HL-60/S4 treated with phorbol 12-myristate 13-acetate at 8.2 ng/mL for 4 days and 3 days (cell line): ENCODE data around the gene XIRP2.
"Not testable (repeated sequence)": the region's sequence is repeated elsewhere in the genome, so short reads cannot be mapped to it uniquely, and the experiment has no call there.

Experiments
- in situ Hi-C: fragments of 300-500 bp; cut with MboI; formaldehyde crosslinking; loops from 2 replicates; pipeline ENCODE4 v1.15.0; 2022; ENCODE audit warnings: low sequenced_read_pairs

The XIRP2 gene

DNA sequence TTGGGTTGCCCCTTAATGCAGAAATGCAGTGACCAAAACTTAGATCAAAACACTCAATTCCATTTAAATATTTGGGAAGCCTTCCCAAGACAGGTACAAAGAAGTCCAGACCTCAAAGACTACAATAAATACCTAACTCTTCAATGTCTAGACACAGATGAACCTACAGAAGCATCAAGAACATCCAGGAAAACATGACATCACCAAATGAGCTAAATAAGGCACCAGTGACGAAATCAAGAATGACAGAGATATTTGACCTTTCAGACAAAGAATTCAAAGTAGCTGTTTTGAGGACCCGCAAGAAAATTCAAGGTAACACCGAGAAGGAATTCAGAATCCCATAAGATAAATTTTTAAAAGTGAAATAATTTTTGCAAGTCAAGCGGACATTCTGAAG lies 140.2 kb downstream of the XIRP2 start:
- in situ Hi-C loops = no loop called here

DNA sequence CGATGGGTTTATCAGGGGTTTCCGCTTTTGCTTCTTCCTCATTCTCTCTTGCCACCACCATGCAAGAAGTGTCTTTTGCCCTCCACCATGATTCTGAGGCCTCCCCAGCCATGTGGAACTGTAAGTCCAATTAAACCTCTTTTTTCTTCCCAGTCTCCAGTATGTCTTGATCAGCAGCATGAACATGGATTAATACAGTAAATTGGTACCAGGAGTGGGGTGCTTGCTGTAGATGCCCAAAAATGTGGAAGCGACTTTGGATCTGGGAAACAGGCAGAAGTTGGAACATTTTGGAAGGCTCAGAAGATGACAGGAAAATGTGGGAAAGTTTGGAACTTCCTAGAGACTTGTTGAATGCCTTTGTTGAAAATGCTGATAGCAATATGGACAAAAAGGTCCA lies 146.7 kb downstream of the XIRP2 start:
- in situ Hi-C loops = not testable (repeated sequence)

DNA sequence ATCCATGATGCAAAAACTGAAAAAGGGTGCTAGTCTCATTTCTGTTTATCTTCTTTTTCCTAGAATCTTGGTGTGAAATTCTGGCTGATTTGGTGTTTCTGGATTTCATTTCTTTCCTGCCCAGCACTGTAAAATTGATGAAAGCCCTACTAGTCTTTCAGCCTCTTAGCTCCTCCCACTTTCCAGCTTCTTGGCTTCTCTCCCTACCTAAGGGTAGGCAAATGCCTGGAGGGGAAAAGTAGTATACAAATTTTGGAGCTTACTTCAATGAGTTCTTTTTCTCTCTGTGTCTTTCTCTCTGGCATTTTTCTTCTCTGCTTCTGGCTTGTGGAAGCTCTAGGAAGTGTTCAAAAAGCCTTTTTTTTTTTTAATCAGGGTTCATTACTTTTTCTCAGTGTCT lies 160.5 kb downstream of the XIRP2 start:
- in situ Hi-C loops = no loop called here

DNA sequence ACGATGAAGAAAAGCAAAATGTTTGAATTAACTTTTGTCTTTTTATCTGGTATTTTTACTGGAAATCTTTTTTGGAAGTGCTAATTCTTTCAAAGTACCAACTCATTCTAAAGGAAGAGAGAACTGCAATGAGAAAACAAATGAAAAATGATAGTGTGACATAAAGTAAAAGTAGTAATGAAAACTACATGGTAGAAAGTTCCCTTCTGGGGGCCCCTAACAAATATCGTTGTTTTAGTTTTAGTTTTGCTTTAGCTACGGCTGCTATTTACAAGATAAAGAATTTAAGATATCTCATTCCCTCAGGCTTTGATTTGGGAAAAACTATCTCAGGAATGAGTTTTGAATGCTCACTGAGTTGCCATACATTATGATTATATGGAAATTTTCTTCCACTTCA lies 161.4 kb downstream of the XIRP2 start:
- in situ Hi-C loops = no loop called here

DNA sequence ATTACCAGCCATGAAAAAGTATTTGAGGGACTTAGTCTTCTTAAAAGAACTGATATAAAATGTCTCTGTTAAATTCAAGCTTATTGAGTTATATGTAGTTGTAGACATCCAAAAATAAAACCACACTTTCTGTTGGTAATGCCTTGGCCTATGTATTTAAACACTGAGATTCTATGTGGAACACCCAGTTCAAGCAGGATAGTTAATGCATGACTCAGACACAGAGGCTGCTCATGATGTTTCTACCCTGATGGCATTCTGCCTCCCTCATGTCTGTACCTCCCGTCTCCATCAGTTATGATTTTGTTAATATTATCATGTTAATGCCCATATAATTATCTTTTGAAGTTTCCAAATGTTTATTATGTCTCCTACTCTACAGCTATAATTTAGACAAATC lies 164.5 kb downstream of the XIRP2 start:
- in situ Hi-C loops = no loop called here

DNA sequence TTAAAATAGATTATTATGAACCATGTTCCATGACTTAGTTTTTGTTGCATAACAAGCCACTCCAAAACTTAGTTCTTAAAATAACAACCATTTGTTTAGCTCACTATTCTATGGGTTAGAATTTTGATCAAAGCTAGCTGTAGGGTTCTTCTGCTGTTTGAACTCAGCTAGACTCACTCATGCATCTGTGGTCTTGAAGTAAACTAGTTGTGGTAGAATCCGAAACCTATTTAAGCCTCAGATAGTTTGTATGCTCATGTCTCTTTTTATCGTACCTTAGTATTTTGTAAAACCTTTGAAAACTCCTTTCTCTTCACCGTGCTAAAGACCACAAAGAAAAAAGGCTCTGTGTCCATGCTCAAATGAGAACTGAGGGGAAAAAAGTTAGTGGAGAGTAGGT lies 166.6 kb downstream of the XIRP2 start:
- in situ Hi-C loops = no loop called here

DNA sequence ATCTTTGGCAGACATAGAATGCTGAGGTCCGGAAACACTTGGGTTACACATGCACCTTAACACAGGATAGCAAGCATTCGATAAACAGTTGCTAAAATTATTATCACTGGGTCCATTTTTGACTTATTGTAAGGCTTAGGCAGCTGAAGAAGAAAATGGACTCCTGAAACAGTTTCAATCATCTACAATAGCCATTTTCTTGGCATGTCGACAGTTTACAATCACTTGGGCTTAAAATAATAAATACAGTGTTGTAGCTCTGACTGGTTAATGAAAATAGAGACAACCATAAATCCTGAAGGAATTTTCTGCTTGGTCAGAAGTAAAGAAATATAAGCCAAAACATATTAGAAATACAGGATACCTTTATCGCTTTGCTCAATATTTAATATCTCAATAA lies 169.2 kb downstream of the XIRP2 start:
- in situ Hi-C loops = no loop called here

DNA sequence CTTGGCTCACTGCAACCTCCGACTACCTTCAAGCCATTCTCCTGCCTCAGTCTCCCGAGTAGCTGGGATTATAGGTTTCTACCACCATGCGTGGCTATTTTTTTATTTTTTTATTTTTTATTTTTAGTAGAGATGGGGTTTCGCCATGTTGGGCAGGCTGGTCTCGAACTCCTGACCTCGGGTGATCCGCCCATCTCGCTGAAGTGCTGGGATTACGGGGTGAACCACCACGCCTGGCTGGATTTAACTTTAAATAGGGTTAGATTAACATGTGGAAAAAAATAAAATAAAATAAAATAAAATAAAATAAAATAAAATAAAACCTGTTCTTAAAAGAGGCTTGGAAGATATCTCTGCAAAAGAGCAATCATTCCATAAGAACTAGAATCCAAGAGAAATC lies 170.9 kb downstream of the XIRP2 start:
- in situ Hi-C loops = no loop called here

DNA sequence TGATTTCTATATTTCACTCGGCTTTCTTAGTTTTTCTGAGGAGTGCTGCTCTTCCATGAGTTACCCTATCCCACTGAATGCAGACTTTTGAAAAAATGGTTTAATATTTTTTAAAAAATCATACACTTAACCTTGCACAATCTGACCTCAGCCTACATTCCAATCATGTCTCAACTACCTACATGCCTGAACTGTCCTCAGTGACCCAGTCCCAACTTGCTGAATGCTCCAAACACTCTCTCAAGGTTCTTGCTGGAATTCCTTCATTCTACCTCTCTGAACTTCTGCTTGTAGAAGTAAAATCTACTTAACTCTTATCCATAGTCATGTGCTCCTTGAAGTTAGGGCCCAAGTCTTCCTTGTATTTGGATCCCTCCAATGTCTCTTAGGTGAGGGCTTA lies 181.6 kb downstream of the XIRP2 start:
- in situ Hi-C loops = no loop called here

DNA sequence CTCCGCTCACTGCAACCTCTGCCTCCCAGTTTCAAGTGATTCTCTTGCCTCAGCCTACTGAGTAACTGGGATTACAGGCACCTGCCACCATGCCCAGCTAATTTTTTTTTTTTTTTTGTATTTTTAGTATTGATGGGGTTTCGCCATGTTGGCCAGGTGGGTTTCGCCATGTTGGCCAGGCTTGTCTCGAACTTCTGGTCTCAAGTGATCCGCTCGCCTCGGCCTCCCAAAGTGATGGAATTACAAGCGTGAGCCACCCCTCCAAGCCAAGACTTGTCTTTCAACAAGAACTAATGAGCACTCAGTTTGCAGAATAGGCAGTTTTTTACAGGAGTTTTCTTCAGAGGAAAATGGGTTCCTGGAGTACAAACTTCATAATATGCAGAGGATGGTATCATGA lies 187.4 kb downstream of the XIRP2 start:
- in situ Hi-C loops = not testable (repeated sequence)

DNA sequence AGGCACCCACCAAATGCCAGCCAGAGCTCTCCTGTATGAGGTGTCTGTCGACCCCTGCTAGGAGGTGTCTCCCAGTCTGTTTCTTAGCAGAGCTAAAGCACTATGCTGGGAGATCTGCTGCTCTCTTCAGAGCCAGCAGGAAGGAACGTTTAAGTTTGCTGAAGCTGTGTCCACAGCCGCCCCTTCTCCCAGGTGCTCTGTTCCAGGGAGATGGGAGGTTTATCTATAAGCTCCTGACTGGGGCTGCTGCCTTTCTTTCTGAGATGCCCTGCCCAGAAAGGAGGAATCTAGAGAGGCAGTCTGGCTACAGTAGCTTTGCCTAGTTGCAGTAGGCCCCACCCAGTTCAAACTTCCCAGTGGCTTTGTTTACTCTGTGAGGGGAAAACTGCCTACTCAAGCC lies 210.7 kb downstream of the XIRP2 start:
- in situ Hi-C loops = not testable (repeated sequence)

DNA sequence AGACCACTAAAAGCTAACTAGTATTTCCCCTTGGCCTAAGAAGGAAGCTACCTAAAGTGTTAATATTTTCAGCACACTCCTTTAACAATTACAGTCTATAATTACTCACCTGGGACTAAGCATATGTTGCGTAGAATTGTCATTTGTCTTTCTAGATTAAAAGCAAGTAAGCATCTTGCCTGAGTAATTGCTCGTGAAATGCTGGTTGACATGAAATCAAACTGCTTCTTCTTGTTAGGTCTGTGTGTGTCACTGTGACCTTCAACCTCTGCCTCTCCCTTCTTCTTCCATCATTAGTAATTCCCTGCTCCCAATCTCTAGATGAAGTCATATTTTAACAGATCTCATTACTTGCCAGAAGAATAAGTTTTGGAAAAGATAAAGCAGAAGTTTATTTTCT lies 212.2 kb downstream of the XIRP2 start:
- in situ Hi-C loops = no loop called here

DNA sequence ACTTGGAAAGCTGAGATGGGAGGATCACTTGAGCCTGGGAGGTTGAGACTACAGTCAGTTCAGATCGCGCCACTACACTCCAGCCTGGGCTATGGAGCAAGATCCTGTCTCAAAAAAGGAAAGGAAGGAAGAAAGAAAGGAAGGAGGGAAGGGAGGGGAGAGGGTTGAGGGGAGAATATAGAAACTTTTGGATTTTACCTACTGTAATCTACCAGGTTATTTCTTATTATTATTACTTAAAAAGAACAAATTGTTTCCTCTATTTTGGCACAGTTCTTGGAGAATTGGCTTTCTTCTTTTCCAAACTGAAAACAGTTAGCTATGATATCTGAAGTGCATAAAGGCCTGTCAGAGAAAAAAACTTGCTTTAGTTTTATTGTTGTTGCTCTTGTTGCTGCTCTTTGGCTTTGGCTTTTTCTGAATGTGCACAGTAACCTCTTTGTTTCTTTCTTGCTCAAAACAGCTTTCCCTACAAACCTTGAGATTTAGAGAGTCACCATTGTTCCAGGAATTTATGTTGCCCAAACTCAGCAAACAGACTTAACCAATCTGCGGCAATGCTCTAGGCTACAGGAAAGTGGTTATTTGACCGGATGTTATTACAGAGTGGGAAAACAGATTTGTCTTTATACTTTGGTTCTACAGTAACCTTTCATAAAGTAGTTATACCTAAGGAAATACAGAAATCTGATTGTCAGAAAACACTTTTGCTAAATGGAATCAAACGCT lies 214.9 kb downstream of the XIRP2 start:
- in situ Hi-C loops = no loop called here

DNA sequence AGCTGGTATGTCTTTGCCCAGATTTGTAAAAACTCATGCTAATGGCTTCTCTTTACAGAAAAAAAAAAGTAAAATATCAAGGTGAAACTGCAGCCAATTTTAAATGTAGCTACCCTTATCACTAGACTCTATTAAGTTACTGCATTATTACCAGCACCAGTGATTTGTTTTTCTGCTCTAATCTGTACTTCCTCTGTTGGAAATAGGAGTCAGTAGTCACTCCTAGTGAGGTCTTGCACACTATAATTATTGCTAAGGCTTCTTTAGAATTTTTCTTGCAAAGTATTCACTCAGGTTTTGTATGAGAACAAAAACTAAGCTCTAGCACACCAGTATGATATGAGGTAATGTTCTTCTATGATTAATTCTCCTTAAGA lies 215.5 kb downstream of the XIRP2 start:
- in situ Hi-C loops = no loop called here

DNA sequence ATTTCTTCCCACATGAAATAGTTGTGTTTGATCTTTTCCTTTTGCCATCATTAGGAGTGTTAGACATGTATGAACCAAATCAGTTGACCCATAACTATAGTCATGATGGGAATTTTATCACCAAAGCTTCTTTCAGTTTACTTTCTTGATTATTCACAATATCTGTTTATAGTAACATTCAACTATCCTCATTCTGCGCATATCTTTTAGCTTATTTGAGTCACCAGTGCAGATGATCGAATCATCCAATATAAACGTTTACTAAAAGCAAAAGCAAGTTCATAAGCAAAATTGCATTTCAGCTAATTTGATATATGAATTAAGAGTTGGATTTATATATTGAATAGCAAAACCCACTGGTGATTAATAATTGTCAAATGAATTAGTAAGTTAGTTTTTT lies 216.4 kb downstream of the XIRP2 start:
- in situ Hi-C loops = no loop called here

DNA sequence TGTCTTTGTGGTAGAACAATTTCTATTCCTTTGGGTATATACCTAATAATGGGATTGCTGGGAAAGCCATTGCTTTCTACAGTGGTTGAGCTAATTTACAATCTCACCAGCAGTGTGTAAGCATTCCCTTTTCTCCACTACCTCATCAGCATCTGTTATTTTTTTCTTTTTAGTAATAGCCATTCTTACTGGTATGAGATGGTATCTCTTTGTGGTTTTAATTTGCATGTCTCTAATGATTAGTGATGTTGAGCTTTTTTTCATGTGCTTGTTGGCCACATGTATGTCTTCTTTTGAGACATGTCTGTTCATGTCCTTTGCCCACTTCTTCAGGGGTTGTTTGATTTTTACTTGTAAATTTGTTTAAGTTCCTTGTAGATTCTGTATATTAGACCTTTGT lies 221.4 kb downstream of the XIRP2 start:
- in situ Hi-C loops = not testable (repeated sequence)

DNA sequence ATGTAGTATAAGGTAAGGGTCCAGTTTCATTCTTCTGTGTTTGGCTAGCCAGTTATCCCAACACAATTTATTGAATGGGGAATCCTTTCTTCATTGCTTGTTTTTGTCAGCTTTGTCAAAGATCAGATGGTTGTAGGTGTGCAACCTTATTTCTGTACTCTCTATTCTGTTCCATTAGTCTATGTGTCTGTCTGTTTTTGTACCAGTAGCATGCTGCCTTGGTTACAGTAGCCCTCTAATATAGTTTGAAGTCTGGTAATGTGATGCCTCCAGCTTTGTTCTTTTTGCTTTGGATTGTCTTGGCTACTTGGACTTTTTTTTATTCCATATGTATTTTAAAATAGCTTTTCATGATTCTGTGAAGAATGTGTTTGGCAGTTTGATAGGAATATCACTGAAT lies 222.1 kb downstream of the XIRP2 start:
- in situ Hi-C loops = no loop called here

DNA sequence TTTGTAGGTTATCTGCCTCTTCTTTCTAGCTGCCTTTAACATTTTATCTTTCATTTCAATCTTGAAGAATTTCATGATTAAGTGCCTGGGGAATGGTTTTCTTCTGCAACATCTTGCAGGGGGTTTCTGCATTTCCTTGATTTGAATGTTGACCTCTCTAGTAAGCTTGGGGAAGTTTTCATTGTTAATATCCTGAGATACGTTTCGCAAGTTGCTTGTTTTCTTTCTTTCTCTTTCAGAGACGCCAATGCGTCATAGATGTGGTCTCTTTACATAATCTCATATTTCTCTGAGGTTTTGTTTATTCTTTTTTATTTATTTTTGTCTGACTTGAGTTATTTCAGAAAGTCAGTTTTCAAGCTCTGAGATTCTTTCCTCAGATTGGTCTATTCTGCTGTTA lies 225.7 kb downstream of the XIRP2 start:
- in situ Hi-C loops = no loop called here

DNA sequence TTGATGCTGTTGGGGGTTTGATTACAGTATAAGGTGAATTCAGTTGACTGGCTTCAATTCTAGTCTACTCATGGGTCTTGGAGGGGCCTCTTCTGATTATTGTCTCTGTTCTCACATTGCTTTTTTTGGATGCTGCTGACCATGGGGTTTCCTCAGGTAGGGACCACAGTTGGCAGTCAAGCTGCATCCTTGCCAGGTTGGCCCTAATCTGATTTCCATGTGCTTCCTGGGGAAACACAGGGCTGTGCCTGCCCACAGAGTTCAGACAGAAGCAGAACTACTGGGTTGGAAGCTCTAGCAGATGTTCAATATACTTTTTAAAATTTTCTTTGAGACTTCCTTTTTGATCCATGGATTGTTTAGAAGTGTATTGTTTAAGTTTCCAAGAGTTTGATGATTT lies 227.3 kb downstream of the XIRP2 start:
- in situ Hi-C loops = no loop called here

DNA sequence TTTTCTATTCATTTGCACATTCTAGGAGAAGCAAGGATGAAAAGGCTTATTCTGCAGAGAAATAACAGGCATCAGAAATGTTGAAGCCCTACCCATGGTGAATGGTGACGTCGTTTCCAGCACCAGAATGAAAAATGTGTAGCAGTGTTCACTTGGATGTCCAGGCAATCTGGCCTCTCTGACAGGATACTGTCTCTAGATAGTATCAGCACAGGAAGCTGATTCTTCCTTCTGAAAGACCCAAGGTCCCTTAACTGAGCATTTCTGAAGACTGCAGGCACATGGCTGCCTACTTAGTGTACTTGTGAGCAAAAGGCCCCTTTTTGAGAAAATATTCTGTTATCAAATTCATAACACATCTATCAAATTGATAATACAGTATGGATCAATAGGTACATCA lies 234.1 kb downstream of the XIRP2 start:
- in situ Hi-C loops = no loop called here

DNA sequence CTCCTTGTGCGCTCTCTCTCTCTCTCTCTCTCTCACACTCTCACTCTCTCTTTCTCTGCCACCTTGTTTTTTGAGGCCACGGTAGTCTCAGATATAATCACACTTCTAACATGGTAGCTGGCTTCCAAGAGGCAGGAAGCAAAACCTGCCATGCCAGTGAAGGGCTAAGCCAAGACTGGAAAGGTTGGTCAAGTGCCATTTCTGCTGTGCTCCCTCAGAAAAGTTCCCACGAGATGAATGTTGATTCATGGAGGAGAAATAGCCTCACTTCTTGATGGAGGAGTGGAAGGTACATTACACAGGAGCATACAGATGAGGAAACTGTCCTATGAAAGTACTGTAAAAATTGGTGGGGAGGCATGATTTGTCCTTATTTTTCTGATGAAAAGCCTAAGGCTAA lies 237.9 kb downstream of the XIRP2 start:
- in situ Hi-C loops = no loop called here

DNA sequence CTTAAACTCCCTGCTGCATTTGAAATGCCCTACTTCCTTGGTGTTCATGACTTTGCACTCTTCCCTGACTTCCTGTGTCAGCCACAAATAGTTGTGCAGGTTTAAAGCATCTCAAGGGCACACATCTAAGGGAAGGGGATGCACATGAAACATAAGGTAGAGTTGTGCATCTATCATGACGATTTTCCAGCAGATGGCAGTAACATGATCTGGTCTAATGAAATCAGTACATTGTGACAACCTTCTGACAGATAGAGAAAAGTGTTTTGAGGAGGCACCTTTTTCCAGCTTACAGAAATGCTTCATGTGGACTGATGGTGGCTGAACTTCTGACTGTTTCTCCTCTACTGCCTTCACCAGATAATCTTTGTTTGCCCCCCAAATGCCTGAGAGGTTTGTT lies 238.9 kb downstream of the XIRP2 start:
- in situ Hi-C loops = no loop called here

DNA sequence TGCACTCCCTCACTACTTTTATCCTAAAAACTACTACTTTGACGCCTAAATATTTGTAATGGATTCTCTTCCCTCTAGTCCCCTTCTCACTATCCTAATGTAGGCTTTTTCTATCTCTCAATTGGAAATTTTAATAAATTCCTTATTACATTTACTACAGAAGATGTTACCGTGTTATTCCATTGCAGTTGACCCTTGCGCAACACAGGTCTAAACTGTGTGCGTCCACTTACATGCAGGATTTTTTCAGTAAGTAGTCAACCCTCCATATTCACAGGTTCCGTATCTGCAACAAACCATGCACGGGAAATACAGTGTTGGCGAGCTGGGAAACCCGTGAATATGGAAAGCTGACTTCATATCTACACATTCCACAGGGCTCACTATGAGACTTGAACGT lies 239.8 kb downstream of the XIRP2 start:
- in situ Hi-C loops = no loop called here
